GM21526 (cell line): ENCODE results near the gene ATP8B2.
"Not testable (repeated sequence)": the region's sequence is repeated elsewhere in the genome, so short reads cannot be mapped to it uniquely, and the experiment has no call there.

Source experiments
- ATAC-seq: cut with Tn5 transposase; IDR thresholded peaks from one replicate; pipeline ENCODE4 v1.9.1; 2021; ENCODE audit warnings: moderate library complexity; ENCODE audit not compliant: unreplicated experiment, low FRiP score

Gene ATP8B2

GRCh38 chr1:154346276-154346917 is 21.1 kb downstream of the ATP8B2 start:
- no peak for ATAC-seq

GRCh38 chr1:154347961-154348360 is 22.6 kb downstream of the ATP8B2 start:
- no peak for ATAC-seq

GRCh38 chr1:154348429-154349076 is 23.2 kb downstream of the ATP8B2 start:
- no peak for ATAC-seq

GRCh38 chr1:154349121-154349520 is 23.8 kb downstream of the ATP8B2 start:
- ATAC-seq, result no peak

GRCh38 chr1:154350383-154350782 is 25.1 kb downstream of the ATP8B2 start:
- ATAC-seq, result no peak

- ATAC-seq, result no peak
Observed at GRCh38 chr1:154351363-154352068, 26.2 kb downstream of the ATP8B2 start.

- ATAC-seq, result no peak
Observed at GRCh38 chr1:154352245-154352580, 26.9 kb downstream of the ATP8B2 start.

GRCh38 chr1:154352581-154353459 is 27.5 kb downstream of the ATP8B2 start:
- ATAC-seq, result no peak

GRCh38 chr1:154353460-154353904 is 28.2 kb downstream of the ATP8B2 start:
- ATAC-seq, result no peak

- ATAC-seq, result no peak
Observed at GRCh38 chr1:154353966-154354365, 28.6 kb downstream of the ATP8B2 start.

GRCh38 chr1:154358519-154358918 is 33.2 kb downstream of the ATP8B2 start:
- no peak for ATAC-seq

GRCh38 chr1:154360288-154360687 is 35.0 kb downstream of the ATP8B2 start:
- no peak for ATAC-seq

- not testable (repeated sequence) for ATAC-seq
Observed at GRCh38 chr1:154360881-154361280, 35.6 kb downstream of the ATP8B2 start.

- ATAC-seq, result no peak
Observed at GRCh38 chr1:154361357-154361756, 36.0 kb downstream of the ATP8B2 start.

- no peak for ATAC-seq
Observed at GRCh38 chr1:154371436-154371835, 46.1 kb downstream of the ATP8B2 start.

GRCh38 chr1:154373777-154374357 is 48.5 kb downstream of the ATP8B2 start:
- not testable (repeated sequence) for ATAC-seq

- no peak for ATAC-seq
Observed at GRCh38 chr1:154379301-154379700, 54.0 kb downstream of the ATP8B2 start.

- no peak for ATAC-seq
Observed at GRCh38 chr1:154384650-154385489, 59.5 kb downstream of the ATP8B2 start.

GRCh38 chr1:154386643-154387352 is 61.5 kb downstream of the ATP8B2 start:
- peak; percentile 72 for ATAC-seq
